Measurements from ENCODE around the gene CCDC102B. TPM values are rescaled to one million over a fixed set of nuclear protein-coding genes. Genes with fewer than 3 reads are reported as not detected.

CCDC102B gene
- total and polyA plus RNA-seq, 3 donors from 2014 or later: 13.3 to 25.1 (median 14.9) TPM

- no peak overlapping the region for H3K27ac ChIP-seq
- TF ChIP-seq CTCF (IDR thresholded peaks at IDR 0.05): no peak
- TF ChIP-seq POLR2A (IDR thresholded peaks at IDR 0.05): no peak
- no peaks in the 10 kb centered on the region for H3K36me3 ChIP-seq (ENCODE audit: low read depth, missing control alignments)
- intact Hi-C loops (cut with DNase I; ENCODE audit: low total_unique reads): no loop called here
- H3K27me3 ChIP-seq: no peaks in the 10 kb centered on the region
- no peaks in the 10 kb centered on the region for H3K4me1 ChIP-seq
- no peak overlapping the region for H3K4me3 ChIP-seq
- no peak for DNase-seq
- H3K9me3 ChIP-seq: no peaks in the 10 kb centered on the region
- 84 to 87% methylated on average over 2 of the region's 2 CpGs for WGBS, 2 donors
Observed at GRCh38 chr18:69081846-69082245, 284.0 kb downstream of the CCDC102B start.

- 96 to 98% methylated on average over 1 of the region's 1 CpG for WGBS, 2 donors
- intact Hi-C loops (cut with DNase I; ENCODE audit: low total_unique reads): no loop called here
- DNase-seq: no peak
- Histone ChIP-seq H3K27ac (no peak overlapping the region), H3K27me3 (no peaks in the 10 kb centered on the region), H3K4me1 (no peaks in the 10 kb centered on the region), H3K36me3 (ENCODE audit: low read depth, missing control alignments) (no peaks in the 10 kb centered on the region), H3K4me3 (no peak overlapping the region), H3K9me3 (no peaks in the 10 kb centered on the region)
- TF ChIP-seq POLR2A (IDR thresholded peaks at IDR 0.05) (no peak), CTCF (IDR thresholded peaks at IDR 0.05) (no peak)
Observed at GRCh38 chr18:69082499-69082898, 284.6 kb downstream of the CCDC102B start.

- Histone ChIP-seq H3K4me1 (no peaks in the 10 kb centered on the region), H3K36me3 (ENCODE audit: low read depth, missing control alignments) (no peaks in the 10 kb centered on the region), H3K4me3 (no peak overlapping the region), H3K27me3 (no peaks in the 10 kb centered on the region), H3K27ac (no peak overlapping the region), H3K9me3 (no peaks in the 10 kb centered on the region)
- WGBS, 2 donors: 66 to 70% methylated on average over 4 to 5 of the region's 5 CpGs
- TF ChIP-seq POLR2A (IDR thresholded peaks at IDR 0.05): no peak
- no peak for TF ChIP-seq CTCF (IDR thresholded peaks at IDR 0.05)
- DNase-seq: no peak
- intact Hi-C loops (cut with DNase I; ENCODE audit: low total_unique reads): no loop called here
Observed at GRCh38 chr18:69085951-69086350, 288.1 kb downstream of the CCDC102B start.

GRCh38 chr18:69088973-69089372, 291.1 kb downstream of the CCDC102B start:
- no peak overlapping the region for H3K4me3 ChIP-seq
- DNase-seq: no peak
- no peaks in the 10 kb centered on the region for H3K36me3 ChIP-seq (ENCODE audit: low read depth, missing control alignments)
- intact Hi-C loops (cut with DNase I; ENCODE audit: low total_unique reads): no loop called here
- no peak overlapping the region for H3K27ac ChIP-seq
- no peaks in the 10 kb centered on the region for H3K27me3 ChIP-seq
- H3K9me3 ChIP-seq: no peaks in the 10 kb centered on the region
- no peaks in the 10 kb centered on the region for H3K4me1 ChIP-seq
- 89 to 94% methylated on average over 2 of the region's 2 CpGs for WGBS, 2 donors
- no peak for TF ChIP-seq CTCF (IDR thresholded peaks at IDR 0.05)
- TF ChIP-seq POLR2A (IDR thresholded peaks at IDR 0.05): no peak

GRCh38 chr18:69097349-69097748, 299.5 kb downstream of the CCDC102B start:
- TF ChIP-seq POLR2A (IDR thresholded peaks at IDR 0.05): no peak
- TF ChIP-seq CTCF (IDR thresholded peaks at IDR 0.05): no peak
- Histone ChIP-seq H3K9me3 (no peaks in the 10 kb centered on the region), H3K36me3 (ENCODE audit: low read depth, missing control alignments) (no peaks in the 10 kb centered on the region), H3K4me1 (no peaks in the 10 kb centered on the region), H3K27ac (no peak overlapping the region), H3K27me3 (no peaks in the 10 kb centered on the region), H3K4me3 (no peak overlapping the region)
- DNase-seq: no peak
- intact Hi-C loops (cut with DNase I; ENCODE audit: low total_unique reads): no loop called here
- 94 to 97% methylated on average over 4 of the region's 4 CpGs for WGBS, 2 donors

Measured in testis (tissue), 3 donors.